Measurements from ENCODE around the gene SLC37A1. TPM values are rescaled to one million over a fixed set of nuclear protein-coding genes. Genes with fewer than 3 reads are reported as not detected.
A peak's percentile ranks its signal among the peaks of the same experiment; 100 is the strongest.

Gene SLC37A1
- total RNA-seq, 2 experiments from 2014 or later = 12.7 to 13.3 TPM

- peak overlapping the region; percentile 88 for H3K27ac Mint-ChIP-seq
- CTCF ChIA-PET = interaction anchor here (0.9 to 3.0 kb wide), 2 partner anchors 9 to 218 kb away, joined by 3 to 11 read pairs; no protein-coding TSS in a partner anchor
- peak overlapping the region; percentile 71 for H3K4me3 Mint-ChIP-seq
- peak; percentile 58 for DNase-seq
- H3K4me1 Mint-ChIP-seq = peaks cover 41% of the 10 kb centered on the region
- no peaks in the 10 kb centered on the region for H3K9me3 Mint-ChIP-seq
- POLR2A ChIA-PET = interaction anchor here (0.5 to 2.2 kb wide), 9 partner anchors 9 to 289 kb away, joined by 3 to 27 read pairs (median 5); partner anchors contain the start of gene SLC37A1
- H3K36me3 Mint-ChIP-seq (ENCODE audit: low read depth) = peaks cover 21% of the 10 kb centered on the region
- H3K27me3 Mint-ChIP-seq = peaks cover 6% of the 10 kb centered on the region
Measured at GRCh38 chr21:42527489-42528158, 14.0 kb downstream of the SLC37A1 start.

- Mint-ChIP-seq H3K27ac (no peak overlapping the region), H3K4me3 (no peak overlapping the region), H3K36me3 (ENCODE audit: low read depth) (peaks cover 21% of the 10 kb centered on the region), H3K27me3 (peaks cover 6% of the 10 kb centered on the region), H3K9me3 (no peaks in the 10 kb centered on the region), H3K4me1 (peaks cover 36% of the 10 kb centered on the region)
- no peak for DNase-seq
- ChIA-PET POLR2A (no interaction called here), CTCF (no interaction called here)
Measured at GRCh38 chr21:42530167-42530518, 16.5 kb downstream of the SLC37A1 start.

GRCh38 chr21:42531771-42532170 is 18.1 kb downstream of the SLC37A1 start:
- H3K36me3 Mint-ChIP-seq (ENCODE audit: low read depth) = peaks cover 14% of the 10 kb centered on the region
- ChIA-PET POLR2A (interaction anchor here (1.0 kb wide), 1 partner anchor 10 kb away, joined by 3 read pairs; no protein-coding TSS in a partner anchor), CTCF (no interaction called here)
- H3K4me1 Mint-ChIP-seq = peaks cover 29% of the 10 kb centered on the region
- H3K27ac Mint-ChIP-seq = no peak overlapping the region
- peaks cover 5% of the 10 kb centered on the region for H3K27me3 Mint-ChIP-seq
- DNase-seq = no peak
- no peak overlapping the region for H3K4me3 Mint-ChIP-seq
- H3K9me3 Mint-ChIP-seq = no peaks in the 10 kb centered on the region

- ChIA-PET POLR2A (interaction anchor here (1.0 kb wide), 1 partner anchor 9 kb away, joined by 3 read pairs; no protein-coding TSS in a partner anchor), CTCF (interaction anchor here (1.1 kb wide), 1 partner anchor 82 kb away, joined by 3 read pairs; no protein-coding TSS in a partner anchor)
- Mint-ChIP-seq H3K27me3 (peaks cover 3% of the 10 kb centered on the region), H3K4me3 (no peak overlapping the region), H3K4me1 (peaks cover 21% of the 10 kb centered on the region), H3K27ac (no peak overlapping the region), H3K9me3 (no peaks in the 10 kb centered on the region), H3K36me3 (ENCODE audit: low read depth) (peaks cover 10% of the 10 kb centered on the region)
- no peak for DNase-seq
Measured at GRCh38 chr21:42532466-42533181, 19.0 kb downstream of the SLC37A1 start.

GRCh38 chr21:42533306-42533962 is 19.8 kb downstream of the SLC37A1 start:
- no peak for DNase-seq
- no peaks in the 10 kb centered on the region for H3K9me3 Mint-ChIP-seq
- H3K36me3 Mint-ChIP-seq (ENCODE audit: low read depth) = peaks cover 6% of the 10 kb centered on the region
- peaks cover 3% of the 10 kb centered on the region for H3K27me3 Mint-ChIP-seq
- H3K27ac Mint-ChIP-seq = no peak overlapping the region
- CTCF ChIA-PET = interaction anchor here (1.1 kb wide), 1 partner anchor 83 kb away, joined by 3 read pairs; no protein-coding TSS in a partner anchor
- POLR2A ChIA-PET = no interaction called here
- H3K4me1 Mint-ChIP-seq = peaks cover 13% of the 10 kb centered on the region
- H3K4me3 Mint-ChIP-seq = no peak overlapping the region

- H3K4me3 Mint-ChIP-seq = no peak overlapping the region
- no peaks in the 10 kb centered on the region for H3K9me3 Mint-ChIP-seq
- POLR2A ChIA-PET = no interaction called here
- H3K4me1 Mint-ChIP-seq = peaks cover 10% of the 10 kb centered on the region
- peaks cover 6% of the 10 kb centered on the region for H3K36me3 Mint-ChIP-seq (ENCODE audit: low read depth)
- no peak for DNase-seq
- no peak overlapping the region for H3K27ac Mint-ChIP-seq
- CTCF ChIA-PET = interaction anchor here (1.5 kb wide), 1 partner anchor 67 kb away, joined by 3 read pairs; no protein-coding TSS in a partner anchor
- H3K27me3 Mint-ChIP-seq = peaks cover 3% of the 10 kb centered on the region
Measured at GRCh38 chr21:42533963-42534355, 20.3 kb downstream of the SLC37A1 start.

- DNase-seq = no peak
- ChIA-PET CTCF (interaction anchor here (1.5 to 3.1 kb wide), 2 partner anchors 7 to 67 kb away, joined by 3 to 11 read pairs; no protein-coding TSS in a partner anchor), POLR2A (no interaction called here)
- H3K9me3 Mint-ChIP-seq = no peaks in the 10 kb centered on the region
- no peak overlapping the region for H3K4me3 Mint-ChIP-seq
- peaks cover 6% of the 10 kb centered on the region for H3K36me3 Mint-ChIP-seq (ENCODE audit: low read depth)
- H3K27me3 Mint-ChIP-seq = peaks cover 3% of the 10 kb centered on the region
- H3K27ac Mint-ChIP-seq = no peak overlapping the region
- H3K4me1 Mint-ChIP-seq = peaks cover 6% of the 10 kb centered on the region
Measured at GRCh38 chr21:42534421-42535378, 21.0 kb downstream of the SLC37A1 start.

GRCh38 chr21:42535602-42536171 is 22.0 kb downstream of the SLC37A1 start:
- POLR2A ChIA-PET = interaction anchor here (1.1 to 1.3 kb wide), 2 partner anchors 9 kb away, joined by 3 to 4 read pairs; no protein-coding TSS in a partner anchor
- H3K27me3 Mint-ChIP-seq = no peaks in the 10 kb centered on the region
- no peak for DNase-seq
- H3K4me1 Mint-ChIP-seq = no peaks in the 10 kb centered on the region
- peaks cover 3% of the 10 kb centered on the region for H3K36me3 Mint-ChIP-seq (ENCODE audit: low read depth)
- no peak overlapping the region for H3K27ac Mint-ChIP-seq
- CTCF ChIA-PET = interaction anchor here (1.2 to 3.1 kb wide), 4 partner anchors 8 to 297 kb away, joined by 3 to 11 read pairs (median 4); no protein-coding TSS in a partner anchor
- H3K9me3 Mint-ChIP-seq = no peaks in the 10 kb centered on the region
- H3K4me3 Mint-ChIP-seq = no peak overlapping the region

- Mint-ChIP-seq H3K4me1 (no peaks in the 10 kb centered on the region), H3K36me3 (ENCODE audit: low read depth) (no peaks in the 10 kb centered on the region), H3K27ac (no peak overlapping the region), H3K27me3 (no peaks in the 10 kb centered on the region), H3K9me3 (no peaks in the 10 kb centered on the region), H3K4me3 (no peak overlapping the region)
- CTCF ChIA-PET = interaction anchor here (1.2 to 3.1 kb wide), 4 partner anchors 9 to 296 kb away, joined by 3 to 11 read pairs (median 4); no protein-coding TSS in a partner anchor
- POLR2A ChIA-PET = interaction anchor here (1.1 to 1.3 kb wide), 2 partner anchors 9 to 10 kb away, joined by 3 to 4 read pairs; no protein-coding TSS in a partner anchor
- DNase-seq = no peak
Measured at GRCh38 chr21:42536601-42537000, 22.9 kb downstream of the SLC37A1 start.

GRCh38 chr21:42537106-42537742 is 23.6 kb downstream of the SLC37A1 start:
- no peaks in the 10 kb centered on the region for H3K27me3 Mint-ChIP-seq
- ChIA-PET POLR2A (interaction anchor here (1.3 kb wide), 1 partner anchor 11 kb away, joined by 3 read pairs; no protein-coding TSS in a partner anchor), CTCF (interaction anchor here (1.3 to 3.1 kb wide), 2 partner anchors 9 to 87 kb away, joined by 4 to 11 read pairs; no protein-coding TSS in a partner anchor)
- no peaks in the 10 kb centered on the region for H3K9me3 Mint-ChIP-seq
- H3K36me3 Mint-ChIP-seq (ENCODE audit: low read depth) = no peaks in the 10 kb centered on the region
- no peak overlapping the region for H3K27ac Mint-ChIP-seq
- no peaks in the 10 kb centered on the region for H3K4me1 Mint-ChIP-seq
- DNase-seq = peak; percentile 32
- H3K4me3 Mint-ChIP-seq = no peak overlapping the region
